Endothelial cell of umbilical vein (primary cell): ENCODE results near the gene NDFIP1. TPM values are rescaled to one million over a fixed set of nuclear protein-coding genes. Genes with fewer than 3 reads are reported as not detected.

Source experiments
- BruUV-seq: library from RNA; stranded (reverse); fragments of 400-500 nt; replicated peaks from 2 replicates; lab custom pipeline; 2021; lab: Mats Ljungman, UMichigan
- CTCF ChIA-PET: fragments of 300-600, 350-600 bp; sonication (Branson Sonifier 250); formaldehyde crosslinking; loops from one replicate; lab custom pipeline; 2021; ENCODE audit warnings: antibody characterized with exemption, inconsistent platforms; lab: Charles Lee
- POLR2A ChIA-PET: fragments of 300-600, 350-600 bp; sonication (Branson Sonifier 250); formaldehyde crosslinking; loops from one replicate; lab custom pipeline; 2021; ENCODE audit warnings: antibody characterized with exemption, inconsistent platforms; lab: Charles Lee
- DNase-seq: peaks from one replicate; pipeline ENCODE4 v3.0.0-alpha.2; 2011; ENCODE audit warnings: low read depth, low spot score
- FAIRE-seq: peaks from 2 replicates; lab custom pipeline; 2011; peaks lifted over from hg19 to GRCh38; lab: Jason Lieb, UNC
- H2AFZ ChIP-seq: 2 replicates; pipeline ENCODE4 v1.6.0; 2012; ENCODE audit warnings: low read depth, low read length, control low read depth, inconsistent platforms
- H3K27ac ChIP-seq: 2 replicates; pipeline ENCODE4 v1.5.1; 2011; ENCODE audit warnings: low read depth, mild to moderate bottlenecking, control low read depth, low read length, moderate library complexity; ENCODE audit not compliant: insufficient read depth
- H3K27me3 ChIP-seq, 2 experiments: 2 replicates each; pipeline versions ENCODE4 v1.6.0 to v1.6.1; 2011; ENCODE audit warnings: low read length in 2 of 2, mixed read lengths in 1 of 2; ENCODE audit not compliant: control insufficient read depth in 2 of 2, insufficient read depth in 2 of 2
- H3K36me3 ChIP-seq, 2 experiments: 2 replicates in 1 of 2; 3 replicates in 1 of 2; pipeline ENCODE4 v1.5.1; 2011; ENCODE audit warnings: low read length in 2 of 2, mild to moderate bottlenecking in 1 of 2, moderate library complexity in 1 of 2; ENCODE audit not compliant: control insufficient read depth in 2 of 2, insufficient read depth in 2 of 2; ENCODE audit errors: extremely low read depth in 1 of 2
- H3K4me1 ChIP-seq: 3 replicates; pipeline ENCODE4 v1.5.1; 2011; ENCODE audit warnings: mild to moderate bottlenecking, low read length; ENCODE audit not compliant: control insufficient read depth, insufficient read depth; ENCODE audit errors: extremely low read depth
- H3K4me2 ChIP-seq: 2 replicates; pipeline ENCODE4 v1.6.1; 2011; ENCODE audit warnings: low read length, control low read depth, mixed read lengths; ENCODE audit not compliant: insufficient read depth
- H3K4me3 ChIP-seq, 3 experiments: fragments of 200-600 bp in 1 of 3; sonication (generic), shearing (Covaris generic) in 1 of 3; replicated peaks in 1 of 3; 2 replicates each; pipeline ENCODE4 v1.5.1; 2011 to 2016; ENCODE audit warnings: control low read depth in 3 of 3, low read length in 3 of 3, mild to moderate bottlenecking in 2 of 3, inconsistent platforms in 1 of 3, low read depth in 1 of 3, moderate library complexity in 1 of 3; ENCODE audit not compliant: insufficient read depth in 1 of 3
- H3K79me2 ChIP-seq: 2 replicates; pipeline ENCODE4 v1.6.0; 2012; ENCODE audit warnings: low read length, inconsistent platforms; ENCODE audit not compliant: control insufficient read depth, insufficient read depth
- H3K9ac ChIP-seq: replicated peaks from 2 replicates; pipeline ENCODE3; 2011; ENCODE audit warnings: low read length, control low read depth; ENCODE audit not compliant: insufficient read depth; ENCODE audit errors: extremely low read depth
- H3K9me1 ChIP-seq: replicated peaks from 3 replicates; pipeline ENCODE4 v1.6.0; 2011; ENCODE audit warnings: mild to moderate bottlenecking, low read length; ENCODE audit not compliant: control insufficient read depth, insufficient read depth; ENCODE audit errors: extremely low read depth
- H3K9me3 ChIP-seq: replicated peaks from 2 replicates; pipeline ENCODE4 v1.5.1; 2012; ENCODE audit warnings: low read length, inconsistent platforms; ENCODE audit not compliant: control insufficient read depth, insufficient read depth
- H4K20me1 ChIP-seq: replicated peaks from 2 replicates; pipeline ENCODE3; 2011; ENCODE audit warnings: mild to moderate bottlenecking, low read length; ENCODE audit not compliant: control insufficient read depth, insufficient read depth; ENCODE audit errors: extremely low read depth
- CTCF ChIP-seq, 2 donors: IDR thresholded peaks; 1 replicate in 1 of 2; 2 replicates in 1 of 2; pipeline ENCODE4 v1.5.1; 2011; ENCODE audit warnings: low read length in 2 of 2, mild to moderate bottlenecking in 2 of 2, moderate library complexity in 2 of 2, control low read depth in 1 of 2, inconsistent platforms in 1 of 2, low read depth in 1 of 2; ENCODE audit not compliant: insufficient read depth in 1 of 2; ENCODE audit errors: extremely low read depth in 1 of 2
- EZH2 ChIP-seq: IDR thresholded peaks from 2 replicates; pipeline ENCODE4 v1.6.1; 2012; ENCODE audit warnings: borderline replicate concordance, low read depth, mild to moderate bottlenecking, moderate library complexity, low read length, inconsistent platforms; ENCODE audit not compliant: severe bottlenecking
- FOS ChIP-seq: IDR thresholded peaks from 2 replicates; pipeline ENCODE4 v1.6.1; 2011; ENCODE audit warnings: mild to moderate bottlenecking, low read length, moderate library complexity, borderline replicate concordance; ENCODE audit not compliant: insufficient read depth
- GATA2 ChIP-seq: IDR thresholded peaks from 2 replicates; pipeline ENCODE4 v1.7.0; 2011; ENCODE audit warnings: low read depth, mild to moderate bottlenecking, moderate library complexity, mixed read lengths, low read length; ENCODE audit not compliant: insufficient read length, insufficient read depth
- JUN ChIP-seq: IDR thresholded peaks from 2 replicates; pipeline ENCODE4 v1.6.1; 2011; ENCODE audit warnings: borderline replicate concordance, low read depth; ENCODE audit not compliant: insufficient read length, insufficient read depth
- MAX ChIP-seq: IDR thresholded peaks from 2 replicates; pipeline ENCODE4 v1.6.1; 2011; ENCODE audit not compliant: insufficient read depth, insufficient read length
- MYC ChIP-seq: IDR thresholded peaks from one replicate; pipeline ENCODE4 v1.6.1; 2011; ENCODE audit warnings: mild to moderate bottlenecking, low read depth, low read length
- POLR2A ChIP-seq: IDR thresholded peaks from 2 replicates; pipeline ENCODE4 v1.6.1; 2012; ENCODE audit warnings: low read depth, mild to moderate bottlenecking, control low read depth, low read length
- POLR2AphosphoS5 ChIP-seq: IDR thresholded peaks from 2 replicates; pipeline ENCODE4 v1.6.1; 2012; ENCODE audit warnings: low read depth, mild to moderate bottlenecking, control low read depth, low read length, moderate library complexity; ENCODE audit not compliant: insufficient read depth
- dilution Hi-C: fragments of 300-500 bp; cut with MboI; formaldehyde crosslinking; loops from one replicate; pipeline ENCODE4 v1.15.0; 2019; ENCODE audit warnings: low sequenced_read_pairs; ENCODE audit not compliant: extremely low pct_ligation_motif_present
- intact Hi-C: fragments of 100-400 bp; cut with micrococcal nuclease; formaldehyde crosslinking; loops from one replicate; pipeline ENCODE4 v1.10.0; 2022
- polyA plus RNA-seq, 4 experiments: library from polyadenylated mRNA; depleted of rRNA in 3 of 4; stranded (reverse) in 3 of 4; unstranded in 1 of 4; fragments of >200 nt; gene quantifications; 2 replicates each; pipeline versions ENCODE4 v1.2.1 to v1.2.3, GENCODE V29; 2011 to 2012; ENCODE audit warnings: missing spikeins in 1 of 4
- total RNA-seq: library from RNA; stranded (reverse); gene quantifications from 2 replicates; pipeline ENCODE4 v1.2.3, GENCODE V29; 2021

Gene NDFIP1
- total and polyA plus RNA-seq, 2 donors (not counting 3 experiments of a cell fraction or from before 2014, with no cell fraction given), result 12.3 to 42.6 TPM

- H3K36me3 ChIP-seq, result no peaks in the 10 kb centered on the region
- H2AFZ ChIP-seq, result peak overlapping the region; percentile 4
- no peak overlapping the region for H3K4me3 ChIP-seq
- dilution Hi-C loops, result no loop called here
- no peaks in the 10 kb centered on the region for H3K9me1 ChIP-seq
- TF ChIP-seq JUN (no peak), GATA2 (no peak), POLR2AphosphoS5 (no peak), POLR2A (no peak), CTCF (IDR thresholded peaks at IDR 0.05; ENCODE audit: extremely low read depth in 1 of 2, insufficient read depth in 1 of 2, low read depth in 1 of 2, low read length in 2 of 2) (no peak), MYC (no peak), EZH2 (no peak), MAX (no peak), FOS (no peak)
- no peaks in the 10 kb centered on the region for H3K27me3 ChIP-seq
- no peaks in the 10 kb centered on the region for H3K79me2 ChIP-seq
- H3K4me1 ChIP-seq, result no peaks in the 10 kb centered on the region
- FAIRE-seq (peak; percentile 44), DNase-seq (no peak)
- no peak overlapping the region for H3K27ac ChIP-seq
- H3K9ac ChIP-seq, result no peak overlapping the region
- no TSS peak for BruUV-seq
- H3K4me2 ChIP-seq, result no peak overlapping the region
- ChIA-PET CTCF (interaction anchor here (0.6 to 3.3 kb wide), 3 partner anchors 11 to 373 kb away, joined by 3 to 8 read pairs (median 4); no protein-coding TSS in a partner anchor), POLR2A (interaction anchor here (0.6 kb wide), 1 partner anchor 9 kb away, joined by 3 read pairs; no protein-coding TSS in a partner anchor)
- intact Hi-C loops, result no loop called here
- H4K20me1 ChIP-seq, result no peaks in the 10 kb centered on the region
- H3K9me3 ChIP-seq, result no peaks in the 10 kb centered on the region
These were observed 67.7 kb downstream of the NDFIP1 start for GRCh38 chr5:142176255-142176654.
